ENCODE data around the gene SCAMP3.

DNA sequence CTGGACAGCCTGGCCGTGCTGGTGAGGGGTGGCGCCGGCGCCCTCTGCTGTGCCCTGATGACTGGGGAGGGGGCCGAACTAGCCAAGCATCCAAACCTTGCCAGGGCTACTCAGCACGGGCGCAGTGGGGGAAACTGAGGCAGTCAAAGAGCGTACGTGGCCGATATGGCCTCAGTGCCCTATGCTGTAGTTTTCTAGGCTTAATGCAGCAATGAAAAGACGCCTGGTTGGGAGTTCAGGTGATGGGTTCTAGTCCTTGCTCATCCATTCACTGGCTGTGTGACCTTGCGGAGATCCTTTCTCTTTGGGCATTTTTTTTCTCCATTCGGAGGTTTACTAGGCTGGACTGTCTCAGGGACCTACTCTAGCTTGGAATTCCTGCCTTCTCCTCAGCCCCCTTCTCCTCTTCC lies 52.8 kb downstream of the SCAMP3 start:
- TF ChIP-seq, protein P1, sequence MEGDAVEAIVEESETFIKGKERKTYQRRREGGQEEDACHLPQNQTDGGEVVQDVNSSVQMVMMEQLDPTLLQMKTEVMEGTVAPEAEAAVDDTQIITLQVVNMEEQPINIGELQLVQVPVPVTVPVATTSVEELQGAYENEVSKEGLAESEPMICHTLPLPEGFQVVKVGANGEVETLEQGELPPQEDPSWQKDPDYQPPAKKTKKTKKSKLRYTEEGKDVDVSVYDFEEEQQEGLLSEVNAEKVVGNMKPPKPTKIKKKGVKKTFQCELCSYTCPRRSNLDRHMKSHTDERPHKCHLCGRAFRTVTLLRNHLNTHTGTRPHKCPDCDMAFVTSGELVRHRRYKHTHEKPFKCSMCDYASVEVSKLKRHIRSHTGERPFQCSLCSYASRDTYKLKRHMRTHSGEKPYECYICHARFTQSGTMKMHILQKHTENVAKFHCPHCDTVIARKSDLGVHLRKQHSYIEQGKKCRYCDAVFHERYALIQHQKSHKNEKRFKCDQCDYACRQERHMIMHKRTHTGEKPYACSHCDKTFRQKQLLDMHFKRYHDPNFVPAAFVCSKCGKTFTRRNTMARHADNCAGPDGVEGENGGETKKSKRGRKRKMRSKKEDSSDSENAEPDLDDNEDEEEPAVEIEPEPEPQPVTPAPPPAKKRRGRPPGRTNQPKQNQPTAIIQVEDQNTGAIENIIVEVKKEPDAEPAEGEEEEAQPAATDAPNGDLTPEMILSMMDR (IDR thresholded peaks at IDR 0.05), result no peak
- peak in 1 of 3 donors; percentile 60 for TF ChIP-seq POLR2A (IDR thresholded peaks at IDR 0.05)

Measured in body of pancreas (tissue), 4 donors.